ENCODE data around the gene UVRAG.
"Not testable (repeated sequence)": the region's sequence is repeated elsewhere in the genome, so short reads cannot be mapped to it uniquely, and the experiment has no call there.

UVRAG gene

DNA sequence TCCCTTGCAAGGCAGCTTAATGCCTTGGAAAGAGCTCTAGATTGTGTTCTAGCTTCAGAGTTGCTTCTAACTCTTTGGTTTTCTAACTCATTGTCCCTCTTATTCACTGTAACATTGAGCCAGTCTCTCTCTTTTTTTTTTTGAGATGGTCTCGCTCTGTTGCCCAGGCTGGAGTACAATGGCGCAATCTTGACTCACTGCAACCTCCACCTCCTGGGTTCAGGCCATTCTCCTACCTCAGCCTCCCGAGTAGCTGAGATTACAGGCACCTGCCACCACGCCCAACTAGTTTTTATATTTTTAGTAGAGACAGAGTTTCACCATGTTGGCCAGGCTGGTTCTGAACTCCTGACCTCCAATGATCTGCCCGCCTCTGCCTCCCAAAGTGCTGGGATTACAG is 266.1 kb downstream of the UVRAG start:
- not testable (repeated sequence) for DNase-seq

DNA sequence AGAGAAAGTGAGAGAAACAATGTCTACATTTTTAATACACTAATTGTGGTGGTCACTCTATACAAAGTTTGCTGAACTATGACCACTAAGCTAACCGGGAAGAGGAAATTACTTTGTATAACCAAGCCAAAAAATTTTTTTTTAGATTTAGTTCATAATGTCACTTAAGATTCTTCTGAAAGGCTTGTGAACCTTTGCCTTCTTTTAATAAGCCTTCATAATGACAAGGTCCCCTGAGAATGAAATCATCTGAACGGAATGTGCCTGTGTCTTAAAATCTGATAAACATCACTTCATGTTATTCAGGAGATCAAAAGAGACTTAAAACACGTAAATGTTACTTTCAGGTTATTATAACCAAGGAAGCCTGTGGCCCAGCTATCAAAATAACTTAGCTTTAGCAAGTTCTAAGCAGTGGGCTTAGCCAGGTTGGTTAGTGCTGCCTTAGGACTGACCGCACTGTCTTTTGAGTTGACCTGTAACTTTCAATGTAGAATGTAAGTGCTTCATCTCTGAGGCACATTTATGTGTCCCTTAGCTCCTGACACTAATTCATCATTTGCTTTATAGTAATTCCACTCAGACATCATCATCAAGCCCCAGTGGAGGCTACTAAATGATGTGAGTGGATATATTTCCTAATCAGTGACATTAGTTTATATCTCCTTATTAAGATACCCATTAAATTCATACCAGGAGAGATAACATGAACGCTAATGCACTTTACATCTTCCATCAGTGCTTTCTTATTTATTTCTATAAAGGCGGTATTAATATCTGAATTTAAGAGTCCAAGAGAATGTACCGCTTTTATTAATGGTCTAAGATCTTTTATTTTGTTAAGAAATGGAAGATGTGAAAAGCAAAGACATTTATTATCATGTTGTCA is 268.8 kb downstream of the UVRAG start:
- DNase-seq, result no peak

DNA sequence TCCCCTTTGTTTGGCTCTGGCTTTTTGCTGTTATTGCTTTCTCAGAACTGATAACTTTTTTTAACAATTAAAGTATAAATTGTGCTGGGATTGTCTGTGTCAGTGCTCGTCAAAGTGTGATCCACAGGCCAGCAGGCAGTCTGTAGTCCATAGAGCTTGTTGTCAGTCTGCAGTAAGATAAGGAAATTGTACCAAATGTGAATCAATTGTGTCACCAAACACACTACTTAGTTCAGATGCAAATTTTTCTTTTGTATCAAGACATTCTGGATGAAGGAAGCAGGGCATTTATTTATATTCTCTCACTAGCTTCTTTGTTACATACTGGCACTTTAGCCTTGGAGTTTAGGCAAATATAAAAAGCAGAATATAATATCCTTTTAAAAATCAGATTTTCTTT is 270.3 kb downstream of the UVRAG start:
- no peak for DNase-seq

DNA sequence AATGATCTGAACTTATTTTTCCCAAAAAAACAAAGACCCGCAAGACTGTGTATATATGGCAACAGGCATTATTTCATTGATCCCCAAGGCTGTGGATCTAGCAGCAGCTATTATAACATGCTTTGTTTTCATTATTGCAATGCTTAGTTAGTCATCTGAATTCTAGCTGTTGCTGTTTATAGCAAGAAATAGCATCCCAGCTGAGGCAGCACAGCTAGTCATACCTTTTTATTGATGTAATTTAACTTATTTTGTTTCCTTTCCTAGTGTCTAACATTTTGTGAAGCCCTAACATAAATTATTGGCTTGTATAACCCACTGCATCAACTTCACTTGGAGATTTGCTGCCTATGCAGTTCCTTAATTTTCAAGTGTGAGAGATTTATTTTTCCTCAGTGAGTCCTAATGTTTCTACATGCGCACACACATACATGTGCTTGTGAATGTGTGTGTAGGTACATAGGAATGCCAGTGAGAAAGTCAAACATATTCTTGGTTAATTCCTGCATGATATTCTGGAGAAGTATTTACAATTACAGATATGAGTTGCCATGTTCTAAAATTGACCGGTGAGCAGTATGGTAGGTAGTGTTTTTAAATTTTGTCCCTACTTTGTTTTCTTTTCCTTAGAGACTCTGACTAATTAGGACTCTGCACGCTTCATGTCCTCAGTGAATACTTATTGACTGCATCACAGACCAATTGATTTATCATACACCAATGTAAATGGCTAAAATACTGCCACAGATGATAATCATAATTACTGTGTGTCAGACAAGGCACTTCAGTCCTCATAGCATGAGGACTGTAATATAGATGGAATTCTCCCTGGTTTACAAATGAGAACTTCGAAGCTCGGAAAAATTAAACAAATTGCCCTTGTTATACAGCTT is 272.0 kb downstream of the UVRAG start:
- DNase-seq, result no peak

DNA sequence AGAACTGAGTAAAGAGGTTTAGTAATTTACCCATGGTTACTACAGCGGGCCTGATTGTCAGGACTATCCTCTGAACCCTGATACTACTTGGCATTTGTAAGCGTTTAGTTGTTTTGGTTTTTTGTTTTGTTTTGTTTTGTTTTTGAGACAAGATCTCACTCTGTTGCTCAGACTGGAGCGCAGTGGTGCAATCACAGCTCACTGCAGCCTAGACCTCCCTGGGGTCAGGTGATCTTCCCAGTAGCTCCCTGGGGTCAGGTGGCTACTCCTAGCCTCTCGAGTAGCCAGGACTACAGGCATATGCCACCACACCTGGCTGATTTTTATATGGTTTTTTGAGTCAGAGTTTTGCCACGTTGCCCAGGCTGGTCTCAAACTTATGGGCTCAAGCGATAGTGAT is 272.7 kb downstream of the UVRAG start:
- DNase-seq, result no peak

DNA sequence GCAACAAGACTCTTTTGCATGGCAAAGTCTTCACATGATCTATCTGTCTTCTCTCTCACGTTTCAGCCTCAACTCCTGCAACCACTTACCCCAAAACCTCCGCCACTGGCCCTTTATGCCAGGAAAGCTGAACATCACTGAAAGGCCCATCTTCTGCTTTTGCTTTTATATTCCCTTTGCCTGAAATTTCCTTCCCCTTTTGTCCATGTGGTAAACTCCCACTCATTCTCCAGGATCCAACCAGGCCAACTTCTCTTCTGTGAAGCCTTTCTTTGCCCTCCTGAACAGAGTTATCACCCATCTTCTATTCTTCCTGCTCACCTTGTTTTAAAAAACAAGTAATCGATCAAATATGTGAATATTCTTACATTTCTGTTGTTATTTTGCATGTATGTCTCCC is 273.5 kb downstream of the UVRAG start:
- no peak for DNase-seq

DNA sequence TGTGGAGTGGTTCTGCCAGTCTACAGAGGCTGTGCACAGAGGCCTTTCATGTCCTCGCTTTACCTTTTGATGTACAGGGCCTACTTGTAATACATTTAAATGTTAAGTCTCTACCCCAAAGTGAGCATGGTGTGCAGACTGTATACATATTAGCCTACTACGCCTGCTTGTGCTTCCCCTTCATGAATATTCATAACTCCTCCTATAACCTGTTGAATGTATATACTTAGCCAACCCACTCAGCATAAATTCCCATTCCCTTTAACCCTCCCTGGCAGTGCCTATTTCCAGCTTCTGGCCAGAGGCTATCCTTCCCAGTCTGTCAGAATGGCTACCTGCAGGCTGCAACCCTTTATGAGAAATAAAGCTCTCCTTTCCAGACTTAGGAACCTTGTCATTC is 275.2 kb downstream of the UVRAG start:
- no peak for DNase-seq

DNA sequence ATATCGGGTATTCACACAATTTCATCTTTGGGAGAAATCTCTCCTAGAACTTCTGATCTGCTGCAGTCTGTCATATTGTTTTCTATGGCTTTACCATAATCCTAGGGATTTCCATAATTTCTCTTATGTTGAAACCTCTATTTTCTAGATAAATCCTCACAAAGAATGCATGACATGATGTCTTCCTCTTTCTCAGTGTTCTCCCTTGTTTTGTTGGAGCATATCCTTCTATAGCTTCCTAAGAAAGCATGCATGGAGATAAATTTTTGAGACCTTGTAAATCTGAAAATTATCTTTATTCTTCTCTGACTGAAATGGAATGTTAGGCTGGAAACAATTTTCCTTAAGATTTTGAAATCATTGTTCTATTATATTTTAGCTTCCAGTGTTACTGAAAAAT is 275.8 kb downstream of the UVRAG start:
- DNase-seq, result no peak

DNA sequence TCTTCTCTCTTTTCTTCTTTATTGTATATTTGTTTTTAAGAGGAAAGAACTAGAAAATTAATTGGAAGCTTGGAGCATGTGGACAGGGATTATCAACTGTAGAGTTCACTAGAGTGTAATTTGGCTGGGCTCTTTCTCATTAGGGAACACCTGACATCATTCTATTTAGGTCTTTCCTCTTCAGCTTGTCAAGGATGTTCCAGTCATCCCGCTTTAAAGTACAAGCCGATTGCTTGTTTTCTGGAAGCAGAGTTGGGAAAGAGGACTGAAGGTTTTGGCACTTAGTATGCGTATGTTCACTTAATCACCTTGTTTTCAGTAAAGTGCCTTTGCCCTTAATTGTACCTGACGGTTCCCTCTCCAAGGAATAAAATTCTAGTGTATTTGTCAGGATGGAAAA is 279.7 kb downstream of the UVRAG start:
- no peak for DNase-seq

DNA sequence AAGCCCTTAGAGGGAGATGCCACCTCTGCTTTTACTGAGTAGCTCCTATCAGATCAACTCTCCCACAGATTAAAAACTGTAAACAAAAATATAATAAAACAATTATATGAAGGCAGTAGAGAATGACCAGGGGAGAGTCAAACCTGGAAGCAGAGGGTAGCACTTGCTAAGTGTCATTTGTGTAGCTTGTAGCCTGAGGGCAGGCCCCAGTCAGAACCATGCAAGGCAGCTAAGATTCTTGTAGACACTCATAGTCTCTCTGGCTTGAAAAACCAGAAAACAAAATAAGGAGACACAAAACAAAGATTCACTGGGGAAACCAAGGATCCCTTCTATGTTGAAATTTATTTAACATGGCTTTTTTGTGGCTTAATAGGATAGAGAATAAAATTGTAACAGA is 280.9 kb downstream of the UVRAG start:
- no peak for DNase-seq

DNA sequence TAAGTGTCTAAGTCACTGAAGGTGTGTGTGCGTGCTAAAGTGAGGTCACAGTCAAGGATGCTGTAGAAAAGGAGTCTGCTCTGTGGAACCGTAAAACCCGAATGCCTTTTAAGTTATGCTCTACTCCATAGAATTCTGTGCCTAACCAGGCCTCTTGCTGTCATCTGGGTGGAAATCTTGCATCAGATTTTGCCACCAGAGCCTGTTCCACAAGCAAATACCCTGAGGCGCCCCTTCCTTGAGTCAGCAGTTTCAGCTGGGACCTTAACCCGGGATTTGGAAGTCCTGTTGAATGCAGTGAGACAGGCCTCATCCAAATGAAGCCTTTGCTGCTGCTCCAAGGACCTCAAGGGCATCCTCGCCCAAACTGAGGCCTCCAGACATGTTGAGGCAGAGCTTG is 281.5 kb downstream of the UVRAG start:
- no peak for DNase-seq

DNA sequence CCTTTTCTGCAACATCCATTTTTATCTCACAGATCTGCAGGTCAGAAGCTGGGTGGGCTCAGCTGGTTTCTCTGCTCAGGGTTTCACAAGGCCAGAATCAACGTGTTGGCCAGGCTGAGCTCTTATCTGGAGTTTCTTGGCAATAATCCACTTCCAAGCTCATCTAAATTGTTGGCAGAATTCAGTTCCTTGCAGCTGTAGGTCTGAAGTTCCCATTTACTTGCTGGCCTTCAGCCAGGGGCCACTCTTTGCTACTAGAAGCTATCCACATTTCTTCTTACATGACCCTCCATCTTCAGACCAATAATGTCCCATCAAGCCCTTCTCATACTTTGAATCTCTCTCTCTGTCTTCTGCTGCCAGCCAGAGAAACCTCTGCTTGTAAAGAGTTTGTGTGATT is 287.8 kb downstream of the UVRAG start:
- DNase-seq, result no peak

DNA sequence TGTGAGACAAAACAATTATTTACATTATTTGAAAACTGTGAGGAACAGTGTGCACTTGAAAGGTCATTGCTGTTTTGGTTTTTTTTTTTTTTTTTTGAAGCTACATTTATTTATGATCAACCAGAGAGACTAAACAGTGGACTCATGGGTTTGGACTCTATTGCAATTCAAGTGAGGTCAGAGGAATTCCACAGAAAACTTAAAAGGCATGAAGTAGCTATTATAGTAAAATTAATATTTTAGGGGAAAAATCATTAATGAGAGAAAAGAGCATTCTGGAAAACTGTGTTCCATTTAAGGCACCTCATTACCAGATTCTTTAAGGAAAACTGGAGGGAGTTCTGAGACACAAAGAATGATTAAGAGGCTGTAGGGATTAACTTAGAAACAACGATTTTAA is 288.4 kb downstream of the UVRAG start:
- no peak for DNase-seq

DNA sequence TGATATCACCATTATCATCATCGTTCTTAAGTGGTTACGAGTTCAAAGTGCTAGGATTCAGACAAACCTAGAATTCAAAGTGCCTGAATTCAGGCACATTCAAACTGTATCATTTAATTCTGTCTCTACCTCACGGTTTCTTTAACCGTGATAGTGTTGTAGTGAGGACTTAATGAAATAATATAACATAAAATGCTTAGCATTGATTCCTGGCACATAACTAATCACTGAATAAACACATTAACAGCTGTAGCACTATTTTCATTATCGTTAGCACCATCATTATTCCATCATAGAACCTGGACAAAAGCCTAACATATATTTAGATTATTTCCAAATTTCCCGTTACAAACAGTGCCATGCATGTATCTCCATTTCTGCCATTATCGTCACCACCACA is 289.3 kb downstream of the UVRAG start:
- DNase-seq, result no peak

DNA sequence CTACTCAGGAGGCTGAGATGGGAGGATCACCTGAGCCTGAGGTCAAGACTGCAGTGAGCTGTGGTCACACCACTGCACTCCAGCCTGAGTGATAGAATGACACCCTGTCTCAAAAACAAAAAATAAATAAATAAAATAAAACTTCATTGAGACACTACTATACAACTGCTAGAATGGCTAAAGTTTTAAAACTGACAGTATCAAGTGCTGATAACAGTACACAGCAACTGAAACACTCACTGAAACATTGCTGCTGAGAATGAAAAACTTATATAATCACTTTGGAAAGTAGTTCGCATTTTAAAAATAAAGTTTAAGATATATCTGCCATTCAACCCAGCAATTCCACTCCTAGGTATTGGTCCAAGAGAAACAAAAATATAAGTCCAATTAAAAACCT is 290.6 kb downstream of the UVRAG start:
- DNase-seq, result no peak

DNA sequence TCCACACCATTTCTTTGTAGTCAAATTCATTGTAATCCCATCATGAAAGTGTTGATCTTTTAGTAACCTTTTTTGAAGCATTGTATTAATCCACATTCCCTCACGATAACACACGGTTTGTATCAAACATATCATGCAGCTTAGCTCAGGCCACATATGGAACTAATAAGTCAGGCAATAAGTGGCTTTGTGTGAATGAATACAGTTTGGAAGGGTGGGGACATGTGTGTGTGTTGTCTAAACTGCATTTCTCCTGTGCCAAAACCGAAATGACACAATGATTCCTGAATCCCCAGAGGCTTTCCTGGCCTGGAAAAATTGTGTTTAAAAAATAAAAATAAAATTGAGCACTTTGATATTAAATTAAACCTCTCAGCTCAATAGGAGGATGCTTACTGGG is 293.0 kb downstream of the UVRAG start:
- DNase-seq, result no peak

DNA sequence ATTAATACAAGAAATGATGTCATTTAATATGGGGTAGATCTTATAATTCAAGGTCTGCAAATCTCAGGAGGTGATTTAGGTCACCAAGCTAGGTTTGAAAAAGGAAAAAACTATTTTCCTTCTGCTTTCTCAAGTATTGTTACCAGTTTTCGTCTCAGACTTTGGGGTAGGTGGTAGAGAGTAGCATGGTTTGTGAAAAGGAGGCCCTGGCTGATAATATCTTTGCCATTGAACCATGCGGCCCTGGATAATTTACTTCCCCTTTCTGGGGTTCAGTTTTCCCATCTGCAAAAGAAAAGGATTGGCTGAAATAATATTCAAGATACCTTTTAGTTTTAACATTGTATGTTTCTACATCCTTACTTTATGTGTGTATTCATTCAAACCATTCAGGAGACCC is 299.2 kb downstream of the UVRAG start:
- DNase-seq, result no peak

DNA sequence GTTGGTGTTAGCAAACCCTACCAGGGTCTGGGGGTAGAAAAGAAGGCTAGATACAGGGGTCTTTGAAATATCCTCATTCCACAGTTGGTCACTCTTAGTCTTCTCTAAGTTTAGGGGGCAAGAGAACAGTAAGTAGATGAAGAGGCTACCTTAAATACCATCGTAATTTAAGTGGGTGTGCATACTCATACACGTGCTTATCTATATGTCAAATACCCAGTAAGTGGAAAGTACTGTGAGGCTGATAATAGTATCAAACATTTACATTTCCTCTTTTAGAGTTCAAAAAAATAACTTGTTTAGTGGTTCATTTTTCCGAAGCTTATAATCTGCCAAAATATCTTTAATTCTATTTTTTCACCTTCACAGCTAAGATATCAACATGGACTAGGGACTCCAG is 300.5 kb downstream of the UVRAG start:
- no peak for DNase-seq

DNA sequence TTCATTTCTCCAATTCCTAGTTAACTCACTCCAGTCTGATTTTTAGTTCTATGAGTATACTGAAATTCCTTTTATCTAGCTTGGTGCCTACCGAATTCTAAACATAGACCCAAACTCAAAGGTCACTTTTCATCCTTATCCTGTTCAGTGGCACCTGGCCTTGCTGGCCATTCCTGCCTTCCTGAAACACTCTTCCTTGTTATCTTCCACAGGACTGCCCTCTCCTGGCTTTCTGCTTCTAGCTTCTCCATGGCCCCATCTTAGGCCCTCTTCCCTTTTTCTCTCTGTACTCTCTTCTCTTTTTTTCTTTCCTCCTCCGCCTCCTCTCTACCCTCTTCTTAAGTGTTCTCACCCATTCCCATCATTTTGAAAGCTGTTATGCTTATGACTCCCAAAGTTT is 304.0 kb downstream of the UVRAG start:
- DNase-seq, result no peak

DNA sequence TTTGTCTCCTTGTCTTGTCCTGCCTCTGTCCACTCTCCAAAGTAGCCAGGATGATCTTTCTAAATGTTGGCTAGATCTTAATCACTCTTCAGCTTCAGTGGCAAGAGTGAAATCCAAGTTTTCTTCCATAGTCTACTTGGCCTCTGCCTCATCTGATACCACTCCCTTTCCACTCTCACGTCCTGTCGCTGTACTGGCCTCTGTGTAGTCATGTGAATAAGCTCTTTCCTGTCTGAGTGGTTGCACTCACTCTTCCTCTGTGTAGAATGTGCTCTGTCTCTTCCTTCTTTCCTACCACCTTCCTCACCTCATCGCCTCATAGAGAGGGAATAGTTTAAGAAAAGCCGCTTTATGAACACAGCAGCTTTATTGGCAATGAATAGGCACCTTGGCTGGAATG is 304.8 kb downstream of the UVRAG start:
- no peak for DNase-seq

DNA sequence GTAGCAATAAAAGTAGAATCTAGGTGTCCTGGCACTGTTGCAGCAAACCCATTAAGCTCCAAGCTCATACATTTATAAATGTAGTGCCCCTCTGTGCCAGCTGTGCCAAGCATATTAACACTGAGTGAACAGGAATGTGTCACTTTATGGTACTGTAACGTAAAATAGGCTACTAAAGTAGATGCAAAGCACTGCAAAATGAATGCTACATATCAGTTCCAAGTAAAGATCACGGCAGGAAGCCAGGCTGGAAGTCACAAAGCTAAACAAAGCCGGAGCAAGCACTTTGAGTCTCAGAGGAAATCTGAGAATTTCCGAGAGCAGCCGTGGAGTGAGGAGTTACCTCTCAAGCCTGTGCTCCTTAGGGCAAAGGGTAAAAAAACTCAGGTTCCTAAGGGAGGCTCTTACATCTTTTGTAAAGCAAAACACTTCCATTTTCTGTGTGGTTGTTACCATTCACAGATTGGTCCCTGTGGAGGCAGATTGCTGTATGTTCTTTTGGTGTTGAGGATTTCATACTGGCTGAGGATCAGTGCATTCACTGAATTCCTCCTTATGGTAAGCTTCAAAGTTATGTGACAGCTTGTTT is 305.6 kb downstream of the UVRAG start:
- DNase-seq, result no peak

DNA sequence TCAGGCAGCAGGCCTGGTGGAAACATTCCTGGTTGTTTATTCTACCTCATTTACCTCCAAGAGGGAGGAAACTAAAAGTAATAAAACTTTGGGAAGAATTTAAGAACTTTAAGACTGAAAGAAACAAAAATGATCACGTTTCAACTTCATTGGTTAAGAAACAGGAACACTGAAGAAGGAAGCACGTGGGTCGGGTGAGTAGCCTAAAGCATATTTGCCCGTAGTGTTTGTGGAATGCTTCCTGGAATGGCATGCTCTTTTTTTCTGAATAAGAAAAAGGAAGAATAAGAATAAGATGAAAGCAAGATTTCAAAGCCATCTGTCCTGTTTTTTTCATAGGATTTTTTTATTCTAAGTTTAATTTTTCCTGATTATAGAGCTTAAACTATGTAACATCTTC is 308.2 kb downstream of the UVRAG start:
- DNase-seq, result no peak

DNA sequence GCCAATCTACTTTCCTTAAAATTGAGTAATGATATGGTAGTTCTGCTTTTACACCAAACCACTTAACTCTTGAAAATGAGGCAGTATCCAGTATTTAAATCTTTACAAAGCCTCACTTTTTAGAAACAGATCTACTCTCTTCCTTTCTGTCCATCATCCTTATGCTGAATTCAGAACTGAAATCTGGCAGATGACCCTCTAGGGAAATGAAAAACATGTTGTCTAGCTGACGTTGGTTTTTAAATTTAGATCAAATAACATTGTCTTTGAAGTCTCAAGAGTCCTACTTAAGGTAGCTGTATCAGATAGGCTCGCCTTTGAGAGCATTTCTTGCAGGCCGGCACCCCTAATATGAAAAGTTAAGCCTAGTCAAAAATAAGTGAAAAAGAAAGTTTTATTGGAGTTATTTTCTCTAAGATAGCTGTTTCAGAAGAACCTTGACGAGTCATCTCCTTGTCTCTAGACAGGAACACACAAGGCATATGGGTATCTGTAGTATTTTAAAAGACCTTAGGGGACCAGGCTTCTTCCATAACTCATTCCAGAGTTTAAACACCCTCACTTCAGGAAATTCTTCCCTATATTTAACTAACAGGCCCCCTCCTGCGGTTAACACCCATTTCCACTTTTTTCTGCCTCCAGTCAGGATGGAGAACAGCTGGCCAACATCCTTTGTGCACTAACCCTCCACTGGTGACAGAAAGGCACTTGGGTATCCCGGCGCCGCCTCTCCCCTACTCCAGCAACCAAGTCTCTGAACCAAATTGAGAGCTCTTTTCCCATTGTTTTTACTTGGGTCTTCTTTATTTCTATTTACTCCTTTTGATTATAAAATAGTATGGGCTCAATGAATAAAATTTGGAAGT is 310.1 kb downstream of the UVRAG start:
- no peak for DNase-seq

All from NCI-H510A treated with DMSO at 0.1 percent for 48 hours (cell line).